HCT116 (cell line): ENCODE measurements around the gene PCARE. TPM values are rescaled to one million over a fixed set of nuclear protein-coding genes. Genes with fewer than 3 reads are reported as not detected.

ENCODE experiments used
- ATAC-seq: fragments of 200-7000 bp; cut with Tn5 transposase; 2 replicates; pipeline ENCODE4 v1.9.1; 2020; ENCODE audit warnings: mild to moderate bottlenecking, moderate library complexity
- BruUV-seq: library from RNA; stranded (reverse); fragments of 400-500 nt; replicated peaks from 2 replicates; lab custom pipeline; 2021; lab: Mats Ljungman, UMichigan
- CTCF ChIA-PET: fragments of 300-600 bp; sonication (Branson Sonifier 250); formaldehyde crosslinking; loops from one replicate; lab custom pipeline; 2021; ENCODE audit warnings: antibody characterized with exemption; lab: Charles Lee
- POLR2A ChIA-PET: fragments of 300-600, 350-600 bp; sonication (Branson Sonifier 250); formaldehyde crosslinking; loops from one replicate; lab custom pipeline; 2021; ENCODE audit warnings: antibody characterized with exemption; lab: Charles Lee
- RAD21 ChIA-PET, 2 experiments: fragments of 300-600 bp; sonication (Branson Sonifier 250); formaldehyde crosslinking; loops; one replicate each; lab custom pipeline; 2023; ENCODE audit warnings: low total read pairs in 2 of 2; ENCODE audit not compliant: uncharacterized antibody in 2 of 2, unreplicated experiment in 2 of 2, low non-redundant PET in 1 of 2; lab: Charles Lee
- DNase-seq: peaks from one replicate; pipeline ENCODE4 v3.0.0-alpha.2; 2010; ENCODE audit warnings: low read depth, low spot score
- H2AFZ ChIP-seq: fragments of 200-600 bp; shearing (Covaris generic), sonication (generic); 2 replicates; pipeline ENCODE4 v1.6.1; 2017; ENCODE audit warnings: low read depth, mixed run types, mixed read lengths, antibody characterized with exemption, low read length; ENCODE audit not compliant: poor library complexity, severe bottlenecking
- H3K27ac ChIP-seq: 2 replicates; pipeline ENCODE4 v1.5.1; 2012; ENCODE audit warnings: low read depth, low read length
- H3K27me3 ChIP-seq: fragments of 200-600 bp; sonication (generic); 2 replicates; pipeline ENCODE4 v1.6.1; 2016; ENCODE audit warnings: mixed run types, low read length, mixed read lengths; ENCODE audit not compliant: insufficient read depth
- H3K36me3 ChIP-seq, 2 experiments: fragments of 200-500 bp in 1 of 2; fragments of 200-600 bp in 1 of 2; sonication (Bioruptor generic) in 1 of 2; sonication (generic) in 1 of 2; 2 replicates each; pipeline versions ENCODE4 v1.5.1 to v1.6.1; 2014 to 2016; ENCODE audit warnings: low read length in 2 of 2, inconsistent platforms in 1 of 2, mixed read lengths in 1 of 2, mixed run types in 1 of 2; ENCODE audit not compliant: insufficient read depth in 2 of 2, control insufficient read depth in 1 of 2
- H3K4me1 ChIP-seq, 2 experiments: fragments of 200-600 bp in 1 of 2; sonication (generic) in 1 of 2; 2 replicates each; pipeline versions ENCODE4 v1.5.1 to v1.6.1; 2012 to 2017; ENCODE audit warnings: low read length in 2 of 2, inconsistent platforms in 1 of 2, mild to moderate bottlenecking in 1 of 2, mixed read lengths in 1 of 2, mixed run types in 1 of 2, moderate library complexity in 1 of 2; ENCODE audit not compliant: insufficient read depth in 2 of 2, control insufficient read depth in 1 of 2
- H3K4me2 ChIP-seq: fragments of 200-600 bp; sonication (generic); 2 replicates; pipeline ENCODE4 v1.6.1; 2017; ENCODE audit warnings: mixed run types, low read length, mixed read lengths
- H3K4me3 ChIP-seq, 2 experiments: fragments of 200-600 bp in 1 of 2; sonication (generic) in 1 of 2; replicated peaks in 1 of 2; 2 replicates each; pipeline ENCODE4 v1.5.1; 2011 to 2016; ENCODE audit warnings: low read length in 2 of 2, control low read depth in 1 of 2, low read depth in 1 of 2, mild to moderate bottlenecking in 1 of 2, mixed read lengths in 1 of 2, mixed run types in 1 of 2
- H3K79me2 ChIP-seq: fragments of 200-600 bp; sonication (generic); 2 replicates; pipeline ENCODE4 v1.6.1; 2017; ENCODE audit warnings: mild to moderate bottlenecking, mixed run types, low read length, moderate library complexity, mixed read lengths; ENCODE audit not compliant: insufficient read depth
- H3K9ac ChIP-seq: fragments of 200-600 bp; sonication (generic); 2 replicates; pipeline ENCODE4 v1.6.1; 2016; ENCODE audit warnings: low read length, mixed read lengths
- H3K9me2 ChIP-seq: fragments of 200-600 bp; sonication (generic), shearing (Covaris generic); 2 replicates; pipeline ENCODE4 v1.6.1; 2017; ENCODE audit warnings: mixed run types, mild to moderate bottlenecking, moderate library complexity; ENCODE audit not compliant: insufficient read depth
- H3K9me3 ChIP-seq, 2 experiments: fragments of 200-500 bp in 1 of 2; fragments of 200-600 bp in 1 of 2; sonication (Bioruptor generic) in 1 of 2; sonication (generic) in 1 of 2; 2 replicates each; pipeline ENCODE4 v1.6.1; 2014 to 2017; ENCODE audit warnings: low read length in 2 of 2, mixed read lengths in 2 of 2, inconsistent platforms in 1 of 2, low read depth in 1 of 2, mild to moderate bottlenecking in 1 of 2, mixed run types in 1 of 2, moderate library complexity in 1 of 2; ENCODE audit not compliant: control insufficient read depth in 1 of 2, insufficient read depth in 1 of 2
- H4K20me1 ChIP-seq: fragments of 200-600 bp; sonication (generic), shearing (Covaris generic); 2 replicates; pipeline ENCODE4 v1.6.1; 2017; ENCODE audit warnings: mixed run types, mild to moderate bottlenecking, moderate library complexity; ENCODE audit not compliant: insufficient read depth
- CEBPB ChIP-seq: IDR thresholded peaks from 2 replicates; pipeline ENCODE4 v1.6.1; 2012; ENCODE audit warnings: low read depth
- EZH2 ChIP-seq: fragments of 200-600 bp; sonication (generic); IDR thresholded peaks from 2 replicates; pipeline ENCODE4 v1.6.1; 2017; ENCODE audit warnings: antibody characterized with exemption, mixed run types
- EZH2phosphoT487 ChIP-seq: fragments of 200-600 bp; IDR thresholded peaks from 2 replicates; pipeline ENCODE4 v1.6.1; 2018; ENCODE audit warnings: antibody characterized with exemption, borderline replicate concordance
- FOSL1 ChIP-seq: IDR thresholded peaks from 2 replicates; pipeline ENCODE4 v1.6.1; 2012; ENCODE audit warnings: low read depth
- JUND ChIP-seq: IDR thresholded peaks from 2 replicates; pipeline ENCODE4 v1.6.1; 2012
- MAX ChIP-seq: IDR thresholded peaks from 2 replicates; pipeline ENCODE4 v1.6.1; 2012
- POLR2AphosphoS5 ChIP-seq: IDR thresholded peaks from 2 replicates; pipeline ENCODE4 v1.6.1; 2011; ENCODE audit warnings: mild to moderate bottlenecking, low read depth, low read length, moderate library complexity
- RAD21 ChIP-seq: IDR thresholded peaks from 2 replicates; pipeline ENCODE4 v1.6.1; 2012; ENCODE audit warnings: low read depth, mild to moderate bottlenecking
- SIN3A ChIP-seq: IDR thresholded peaks from 2 replicates; pipeline ENCODE4 v1.6.1; 2012; ENCODE audit warnings: low read depth
- SRF ChIP-seq: IDR thresholded peaks from 2 replicates; pipeline ENCODE4 v1.6.1; 2012; ENCODE audit warnings: low read depth
- YY1 ChIP-seq: IDR thresholded peaks from 2 replicates; pipeline ENCODE4 v1.6.1; 2011; ENCODE audit warnings: low read length, low read depth, moderate library complexity, mild to moderate bottlenecking; ENCODE audit not compliant: insufficient replicate concordance; ENCODE audit errors: extremely low read depth
- intact Hi-C: fragments of 100-400 bp; cut with micrococcal nuclease; formaldehyde crosslinking; loops from 2 replicates; pipeline ENCODE4 v1.10.0; 2022
- total RNA-seq: library from RNA; stranded (reverse); gene quantifications from one replicate; pipeline ENCODE4 v1.2.1, GENCODE V29; 2021; ENCODE audit not compliant: unreplicated experiment

The PCARE gene
- total RNA-seq, 1 experiment from 2014 or later = not detected

- no peak for TF ChIP-seq SIN3A
- TF ChIP-seq EZH2 = no peak
- no peak for TF ChIP-seq EZH2phosphoT487
- no peak for TF ChIP-seq POLR2AphosphoS5
- no peak for TF ChIP-seq FOSL1
- Histone ChIP-seq H3K27ac (no peak overlapping the region), H3K36me3 (no peaks in the 10 kb centered on the region), H3K4me2 (no peak overlapping the region), H3K9me3 (no peaks in the 10 kb centered on the region), H3K27me3 (no peaks in the 10 kb centered on the region), H3K9ac (no peak overlapping the region), H3K79me2 (no peaks in the 10 kb centered on the region), H3K4me3 (no peak overlapping the region), H3K4me1 (peaks cover 0 to 13% of the 10 kb centered on the region in 2 experiments; a peak in 1 of 4 replicates), H2AFZ (no peak overlapping the region), H3K9me2 (no peaks in the 10 kb centered on the region), H4K20me1 (no peaks in the 10 kb centered on the region)
- no peak for DNase-seq
- CTCF ChIA-PET = no interaction called here
- intact Hi-C loops = no loop called here
- POLR2A ChIA-PET = no interaction called here
- RAD21 ChIA-PET = no interaction called here
- no TSS peak for BruUV-seq
- no peak for ATAC-seq
These were observed 26.2 kb upstream of the PCARE start for GRCh38 chr2:29100564-29100963.

GRCh38 chr2:29097569-29097968 lies 23.2 kb upstream of the PCARE start:
- no peaks in the 10 kb centered on the region for H3K27me3 ChIP-seq
- ChIA-PET RAD21 (no interaction called here), CTCF (no interaction called here), POLR2A (no interaction called here)
- no peaks in the 10 kb centered on the region for H3K9me3 ChIP-seq
- intact Hi-C loops = no loop called here
- no peaks in the 10 kb centered on the region for H3K36me3 ChIP-seq
- no TSS peak for BruUV-seq
- H3K4me3 ChIP-seq = no peak overlapping the region
- TF ChIP-seq EZH2 = no peak
- no peak for TF ChIP-seq YY1
- TF ChIP-seq POLR2AphosphoS5 = no peak
- TF ChIP-seq MAX = no peak
- no peak for TF ChIP-seq RAD21
- no peak for TF ChIP-seq JUND
- no peak for TF ChIP-seq EZH2phosphoT487
- no peak for TF ChIP-seq CEBPB
- TF ChIP-seq SRF = no peak
- H3K79me2 ChIP-seq = no peaks in the 10 kb centered on the region
- H3K4me1 ChIP-seq = peaks cover 0 to 8% of the 10 kb centered on the region in 2 experiments; a peak in 1 of 4 replicates
- no peak overlapping the region for H3K4me2 ChIP-seq
- no peak overlapping the region for H3K27ac ChIP-seq
- H4K20me1 ChIP-seq = no peaks in the 10 kb centered on the region
- H2AFZ ChIP-seq = peak overlapping the region; percentile 35
- no peaks in the 10 kb centered on the region for H3K9me2 ChIP-seq
- peak; percentile 65 for ATAC-seq
- H3K9ac ChIP-seq = no peak overlapping the region
- no peak for DNase-seq
